HEK293 (cell line): ENCODE measurements around the gene FOXO6.
A peak's percentile ranks its signal among the peaks of the same experiment; 100 is the strongest.

Experiments
- HOXC10 ChIP-seq: sonication (generic); formaldehyde crosslinking; IDR thresholded peaks from 2 replicates; pipeline ENCODE4 v1.8.1; 2023; ENCODE audit warnings: mild to moderate bottlenecking, missing genetic modification reagents
- IKZF3 ChIP-seq: fragments of 450-650 bp; IDR thresholded peaks from 2 replicates; pipeline ENCODE4 v1.5.0; 2018; ENCODE audit warnings: missing biosample characterization, mild to moderate bottlenecking, missing genetic modification characterization, moderate library complexity
- KLF1 ChIP-seq: fragments of 450-650 bp; formaldehyde crosslinking; IDR thresholded peaks from 2 replicates; pipeline ENCODE4 v1.5.1; 2016; ENCODE audit warnings: missing biosample characterization, missing genetic modification characterization
- KLF10 ChIP-seq: fragments of 450-650 bp; IDR thresholded peaks from 2 replicates; pipeline ENCODE4 v1.5.1; 2018; ENCODE audit warnings: missing biosample characterization, mild to moderate bottlenecking, missing genetic modification characterization
- KLF8 ChIP-seq: fragments of 450-650 bp; formaldehyde crosslinking; IDR thresholded peaks from 2 replicates; pipeline ENCODE4 v1.5.1; 2016; ENCODE audit warnings: missing biosample characterization, missing genetic modification characterization
- SP7 ChIP-seq: fragments of 450-650 bp; formaldehyde crosslinking; IDR thresholded peaks from 2 replicates; pipeline ENCODE4 v1.5.1; 2016; ENCODE audit warnings: missing biosample characterization, missing genetic modification characterization
- WT1 ChIP-seq: fragments of 450-650 bp; formaldehyde crosslinking; IDR thresholded peaks from 2 replicates; pipeline ENCODE4 v1.5.1; 2016; ENCODE audit warnings: missing biosample characterization, missing genetic modification characterization
- ZBTB17 ChIP-seq: fragments of 450-650 bp; formaldehyde crosslinking; IDR thresholded peaks from 2 replicates; pipeline ENCODE4 v1.5.1; 2016; ENCODE audit warnings: missing biosample characterization, missing genetic modification characterization
- ZBTB21 ChIP-seq: fragments of 450-650 bp; formaldehyde crosslinking; IDR thresholded peaks from 2 replicates; pipeline ENCODE4 v1.5.1; 2017; ENCODE audit warnings: missing biosample characterization, missing genetic modification characterization
- ZBTB26 ChIP-seq: fragments of 450-650 bp; formaldehyde crosslinking; optimal IDR thresholded peaks from 2 replicates; pipeline ENCODE3; 2016; ENCODE audit warnings: missing biosample characterization, mild to moderate bottlenecking, missing genetic modification characterization
- ZIC2 ChIP-seq: fragments of 450-650 bp; formaldehyde crosslinking; IDR thresholded peaks from 2 replicates; pipeline ENCODE4 v1.5.1; 2016; ENCODE audit warnings: missing biosample characterization, missing genetic modification characterization
- ZNF10 ChIP-seq: fragments of 450-650 bp; formaldehyde crosslinking; IDR thresholded peaks from 2 replicates; pipeline ENCODE4 v1.5.1; 2017; ENCODE audit warnings: missing biosample characterization, missing genetic modification characterization
- ZNF335 ChIP-seq: fragments of 450-650 bp; formaldehyde crosslinking; conservative IDR thresholded peaks from 2 replicates; pipeline ENCODE4 v1.5.1; 2016; ENCODE audit warnings: missing biosample characterization, missing genetic modification characterization
- ZNF341 ChIP-seq: fragments of 450-650 bp; formaldehyde crosslinking; IDR thresholded peaks from 2 replicates; pipeline ENCODE4; 2016; ENCODE audit warnings: low read depth, missing biosample characterization, missing genetic modification characterization
- ZNF510 ChIP-seq: fragments of 450-650 bp; formaldehyde crosslinking; IDR thresholded peaks from 2 replicates; pipeline ENCODE4 v1.5.1; 2018; ENCODE audit warnings: mild to moderate bottlenecking, missing genetic modification characterization, missing biosample characterization; ENCODE audit not compliant: insufficient replicate concordance
- ZNF521 ChIP-seq: fragments of 450-650 bp; formaldehyde crosslinking; IDR thresholded peaks from 2 replicates; pipeline ENCODE4 v1.5.1; 2017; ENCODE audit warnings: missing biosample characterization, mild to moderate bottlenecking, missing genetic modification characterization
- ZNF544 ChIP-seq: fragments of 450-650 bp; formaldehyde crosslinking; IDR thresholded peaks from 2 replicates; pipeline ENCODE4 v1.5.0; 2017; ENCODE audit warnings: missing biosample characterization, missing genetic modification characterization
- ZNF623 ChIP-seq: fragments of 450-650 bp; formaldehyde crosslinking; IDR thresholded peaks from 2 replicates; pipeline ENCODE4 v1.5.1; 2016; ENCODE audit warnings: missing biosample characterization, missing genetic modification characterization
- ZNF768 ChIP-seq: fragments of 450-650 bp; formaldehyde crosslinking; IDR thresholded peaks from 2 replicates; pipeline ENCODE4 v1.5.1; 2018; ENCODE audit warnings: missing biosample characterization, mild to moderate bottlenecking, missing genetic modification characterization
- ZSCAN30 ChIP-seq: fragments of 450-650 bp; IDR thresholded peaks from 2 replicates; pipeline ENCODE4 v1.5.1; 2018; ENCODE audit warnings: missing biosample characterization, mild to moderate bottlenecking, missing genetic modification characterization, moderate library complexity
- TF ChIP-seq, protein P1 (sequence below): fragments of 450-650 bp; formaldehyde crosslinking; IDR thresholded peaks from 2 replicates; pipeline ENCODE4 v1.5.1; 2016; ENCODE audit warnings: missing biosample characterization, missing genetic modification characterization
- TF ChIP-seq, protein P2 (sequence below): fragments of 450-650 bp; IDR thresholded peaks from 2 replicates; pipeline ENCODE4 v1.5.1; 2018; ENCODE audit warnings: missing biosample characterization, missing genetic modification characterization
- TF ChIP-seq, protein P3 (sequence below): fragments of 450-650 bp; formaldehyde crosslinking; IDR thresholded peaks from 2 replicates; pipeline ENCODE4 v1.5.1; 2016; ENCODE audit warnings: missing biosample characterization, missing genetic modification characterization
- TF ChIP-seq, protein P4 (sequence below): fragments of 450-650 bp; formaldehyde crosslinking; IDR thresholded peaks from 2 replicates; pipeline ENCODE4 v1.5.1; 2016; ENCODE audit warnings: missing biosample characterization, missing genetic modification characterization

Gene FOXO6

DNA sequence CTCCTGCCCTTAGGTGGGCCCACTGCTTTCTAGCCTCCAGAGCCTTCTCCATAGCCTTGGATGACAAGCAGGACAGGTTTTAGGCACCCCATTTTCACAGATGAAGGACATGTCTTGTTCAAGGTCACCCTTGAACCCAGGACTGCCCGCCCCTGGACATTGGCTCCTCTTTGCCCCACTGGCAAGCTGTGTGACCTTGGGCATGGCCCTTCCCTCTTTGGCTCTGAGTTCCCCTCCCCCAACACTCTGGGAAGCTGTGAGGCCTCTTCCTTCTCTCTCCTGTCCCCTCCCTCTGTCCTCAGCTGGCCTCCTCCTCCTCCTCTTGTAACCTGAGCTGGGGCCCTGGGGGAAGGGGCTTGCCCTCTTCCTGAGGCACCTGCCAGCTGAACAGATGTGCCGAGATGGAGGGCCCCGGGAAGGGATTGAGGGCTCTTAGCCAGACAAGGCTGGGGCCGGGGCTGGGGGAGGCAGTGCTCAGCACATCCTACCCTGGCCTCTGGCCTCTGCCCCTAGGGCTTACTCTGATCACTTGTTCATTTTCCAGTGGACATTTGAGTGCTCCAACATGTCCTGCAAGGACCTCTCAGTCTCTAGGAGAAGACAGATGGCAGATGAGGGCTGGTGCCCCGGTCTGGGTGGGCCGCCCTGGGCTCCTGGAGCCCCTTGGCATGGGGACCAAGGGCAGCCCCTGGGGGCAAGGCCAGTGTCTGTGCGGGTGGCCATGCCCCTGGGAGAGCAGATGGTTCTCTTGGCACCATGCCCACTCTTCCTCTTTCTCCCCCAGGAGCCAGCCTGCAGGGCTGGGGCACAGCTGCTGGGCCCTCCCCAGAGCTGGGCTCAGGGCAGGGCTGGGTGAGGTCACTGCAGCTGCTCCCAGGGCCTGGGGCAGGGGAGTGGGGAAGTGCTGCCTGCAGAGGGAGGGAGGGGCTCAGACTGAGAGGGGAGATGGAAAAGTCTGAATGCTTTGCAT is 10.7 kb downstream of the FOXO6 start (continued):
- TF ChIP-seq, protein P1, sequence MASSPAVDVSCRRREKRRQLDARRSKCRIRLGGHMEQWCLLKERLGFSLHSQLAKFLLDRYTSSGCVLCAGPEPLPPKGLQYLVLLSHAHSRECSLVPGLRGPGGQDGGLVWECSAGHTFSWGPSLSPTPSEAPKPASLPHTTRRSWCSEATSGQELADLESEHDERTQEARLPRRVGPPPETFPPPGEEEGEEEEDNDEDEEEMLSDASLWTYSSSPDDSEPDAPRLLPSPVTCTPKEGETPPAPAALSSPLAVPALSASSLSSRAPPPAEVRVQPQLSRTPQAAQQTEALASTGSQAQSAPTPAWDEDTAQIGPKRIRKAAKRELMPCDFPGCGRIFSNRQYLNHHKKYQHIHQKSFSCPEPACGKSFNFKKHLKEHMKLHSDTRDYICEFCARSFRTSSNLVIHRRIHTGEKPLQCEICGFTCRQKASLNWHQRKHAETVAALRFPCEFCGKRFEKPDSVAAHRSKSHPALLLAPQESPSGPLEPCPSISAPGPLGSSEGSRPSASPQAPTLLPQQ (tag by site-specific recombination), result peak; percentile 89
- TF ChIP-seq ZNF341 (peak; percentile 59), ZBTB26 (tag by site-specific recombination) (peak; percentile 21), ZIC2 (peak; percentile 84), ZBTB21 (tag by site-specific recombination) (no peak), KLF8 (no peak), KLF1 (tag by site-specific recombination) (peak; percentile 93), ZNF335 (tag by site-specific recombination) (0 out of 2 replicates have a peak, but pooled peaks have one; percentile 22), ZNF10 (tag by site-specific recombination) (no peak), ZNF623 (tag by site-specific recombination) (peak; percentile 57), ZSCAN30 (tag by site-specific recombination) (0 out of 2 replicates have a peak, but pooled peaks have one; percentile 15), KLF10 (tag by site-specific recombination) (no peak), ZNF521 (tag by site-specific recombination) (no peak), HOXC10 (CRISPR knock-in tag) (no peak), IKZF3 (tag by site-specific recombination) (peak; percentile 72), ZNF768 (tag by site-specific recombination) (no peak), SP7 (tag by site-specific recombination) (peak; percentile 24; the same call in 1 of the 2 replicates), ZNF544 (tag by site-specific recombination) (no peak), ZBTB17 (tag by site-specific recombination) (peak; percentile 9; the same call in 1 of the 2 replicates), WT1 (tag by site-specific recombination) (peak; percentile 57), ZNF510 (tag by site-specific recombination) (no peak)
- TF ChIP-seq, protein P2, sequence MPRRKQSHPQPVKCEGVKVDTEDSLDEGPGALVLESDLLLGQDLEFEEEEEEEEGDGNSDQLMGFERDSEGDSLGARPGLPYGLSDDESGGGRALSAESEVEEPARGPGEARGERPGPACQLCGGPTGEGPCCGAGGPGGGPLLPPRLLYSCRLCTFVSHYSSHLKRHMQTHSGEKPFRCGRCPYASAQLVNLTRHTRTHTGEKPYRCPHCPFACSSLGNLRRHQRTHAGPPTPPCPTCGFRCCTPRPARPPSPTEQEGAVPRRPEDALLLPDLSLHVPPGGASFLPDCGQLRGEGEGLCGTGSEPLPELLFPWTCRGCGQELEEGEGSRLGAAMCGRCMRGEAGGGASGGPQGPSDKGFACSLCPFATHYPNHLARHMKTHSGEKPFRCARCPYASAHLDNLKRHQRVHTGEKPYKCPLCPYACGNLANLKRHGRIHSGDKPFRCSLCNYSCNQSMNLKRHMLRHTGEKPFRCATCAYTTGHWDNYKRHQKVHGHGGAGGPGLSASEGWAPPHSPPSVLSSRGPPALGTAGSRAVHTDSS, result peak; percentile 61
- TF ChIP-seq, protein P3, sequence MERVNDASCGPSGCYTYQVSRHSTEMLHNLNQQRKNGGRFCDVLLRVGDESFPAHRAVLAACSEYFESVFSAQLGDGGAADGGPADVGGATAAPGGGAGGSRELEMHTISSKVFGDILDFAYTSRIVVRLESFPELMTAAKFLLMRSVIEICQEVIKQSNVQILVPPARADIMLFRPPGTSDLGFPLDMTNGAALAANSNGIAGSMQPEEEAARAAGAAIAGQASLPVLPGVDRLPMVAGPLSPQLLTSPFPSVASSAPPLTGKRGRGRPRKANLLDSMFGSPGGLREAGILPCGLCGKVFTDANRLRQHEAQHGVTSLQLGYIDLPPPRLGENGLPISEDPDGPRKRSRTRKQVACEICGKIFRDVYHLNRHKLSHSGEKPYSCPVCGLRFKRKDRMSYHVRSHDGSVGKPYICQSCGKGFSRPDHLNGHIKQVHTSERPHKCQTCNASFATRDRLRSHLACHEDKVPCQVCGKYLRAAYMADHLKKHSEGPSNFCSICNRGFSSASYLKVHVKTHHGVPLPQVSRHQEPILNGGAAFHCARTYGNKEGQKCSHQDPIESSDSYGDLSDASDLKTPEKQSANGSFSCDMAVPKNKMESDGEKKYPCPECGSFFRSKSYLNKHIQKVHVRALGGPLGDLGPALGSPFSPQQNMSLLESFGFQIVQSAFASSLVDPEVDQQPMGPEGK, result peak; percentile 69
- TF ChIP-seq, protein P4, sequence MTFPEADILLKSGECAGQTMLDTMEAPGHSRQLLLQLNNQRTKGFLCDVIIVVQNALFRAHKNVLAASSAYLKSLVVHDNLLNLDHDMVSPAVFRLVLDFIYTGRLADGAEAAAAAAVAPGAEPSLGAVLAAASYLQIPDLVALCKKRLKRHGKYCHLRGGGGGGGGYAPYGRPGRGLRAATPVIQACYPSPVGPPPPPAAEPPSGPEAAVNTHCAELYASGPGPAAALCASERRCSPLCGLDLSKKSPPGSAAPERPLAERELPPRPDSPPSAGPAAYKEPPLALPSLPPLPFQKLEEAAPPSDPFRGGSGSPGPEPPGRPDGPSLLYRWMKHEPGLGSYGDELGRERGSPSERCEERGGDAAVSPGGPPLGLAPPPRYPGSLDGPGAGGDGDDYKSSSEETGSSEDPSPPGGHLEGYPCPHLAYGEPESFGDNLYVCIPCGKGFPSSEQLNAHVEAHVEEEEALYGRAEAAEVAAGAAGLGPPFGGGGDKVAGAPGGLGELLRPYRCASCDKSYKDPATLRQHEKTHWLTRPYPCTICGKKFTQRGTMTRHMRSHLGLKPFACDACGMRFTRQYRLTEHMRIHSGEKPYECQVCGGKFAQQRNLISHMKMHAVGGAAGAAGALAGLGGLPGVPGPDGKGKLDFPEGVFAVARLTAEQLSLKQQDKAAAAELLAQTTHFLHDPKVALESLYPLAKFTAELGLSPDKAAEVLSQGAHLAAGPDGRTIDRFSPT (tag by site-specific recombination), result peak; percentile 20; the same call in 1 of the 2 replicates
- TF ChIP-seq, all 188 proteins: peak for 29
